ENCODE data around the gene CDC45. TPM values are rescaled to one million over a fixed set of nuclear protein-coding genes. Genes with fewer than 3 reads are reported as not detected.
A peak's percentile ranks its signal among the peaks of the same experiment; 100 is the strongest.

The CDC45 gene
- total RNA-seq, 2 experiments from 2014 or later: 94.8 to 104 TPM

DNA sequence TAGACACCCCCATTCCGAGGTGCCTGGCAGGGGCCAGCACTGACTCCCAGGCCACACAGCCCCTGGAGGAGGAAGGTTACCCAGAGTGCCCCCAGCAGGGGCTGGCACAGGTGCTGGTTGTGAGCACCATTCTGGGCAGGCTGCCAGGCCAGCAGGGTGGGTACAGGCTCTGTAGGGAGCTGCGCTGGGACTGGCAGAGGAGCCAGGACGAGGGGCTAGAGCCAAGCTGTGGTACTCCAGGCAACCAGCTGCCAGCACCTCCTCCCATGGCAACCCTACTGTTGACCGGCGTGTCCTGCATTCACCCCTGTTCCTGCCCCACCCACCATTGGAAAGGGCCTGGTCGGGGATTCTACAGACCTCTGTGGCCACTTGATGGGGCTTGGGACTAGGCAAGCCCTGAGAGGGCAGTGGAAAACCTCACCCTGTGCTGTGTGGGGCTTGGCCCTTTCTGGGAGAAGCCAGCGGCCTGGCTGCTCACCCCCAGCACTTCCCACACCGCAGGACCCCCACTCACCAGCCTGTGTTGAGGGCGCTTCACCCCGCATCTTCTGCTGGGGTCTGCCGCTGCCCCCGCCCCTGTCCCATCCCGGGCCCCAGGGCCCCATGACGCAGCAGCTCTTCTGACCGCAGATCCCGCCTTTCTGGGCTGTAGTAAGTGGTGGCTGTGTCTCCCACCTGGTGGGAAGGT lies 42.6 kb downstream of the CDC45 start:
- Mint-ChIP-seq H3K9me3 (ENCODE audit: low read depth) (no peaks in the 10 kb centered on the region), H3K27ac (no peak overlapping the region), H3K4me3 (no peak overlapping the region), H3K36me3 (peaks cover 10% of the 10 kb centered on the region), H3K4me1 (peaks cover 13% of the 10 kb centered on the region), H3K27me3 (peaks cover 30% of the 10 kb centered on the region)
- CTCF ChIA-PET: no interaction called here
- no peak for DNase-seq
- ATAC-seq: no peak

DNA sequence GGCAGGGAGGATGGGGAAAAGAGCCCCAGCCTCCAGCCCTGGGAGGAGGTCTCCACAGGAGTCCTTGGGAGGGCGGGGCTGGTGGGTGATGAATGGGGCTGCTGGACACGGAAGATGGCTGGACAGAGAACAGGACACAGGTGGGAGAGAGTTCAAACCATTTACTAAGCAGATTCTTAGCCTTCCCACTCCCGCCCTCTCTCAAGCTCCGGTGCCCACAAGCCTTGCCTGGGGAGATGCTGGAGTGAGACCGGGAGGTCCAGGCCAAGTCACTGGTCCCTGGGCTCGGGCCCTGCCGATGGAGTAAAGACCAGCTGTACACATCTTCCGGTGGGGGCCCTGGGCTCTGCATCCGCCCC lies 43.1 kb downstream of the CDC45 start:
- CTCF ChIA-PET: no interaction called here
- no peak for DNase-seq
- peaks cover 5% of the 10 kb centered on the region for H3K36me3 Mint-ChIP-seq

GRCh38 chr22:19523240-19524169 lies 43.8 kb downstream of the CDC45 start:
- peaks cover 32% of the 10 kb centered on the region for H3K27me3 Mint-ChIP-seq
- CTCF ChIA-PET: no interaction called here
- no peaks in the 10 kb centered on the region for H3K9me3 Mint-ChIP-seq (ENCODE audit: low read depth)
- H3K27ac Mint-ChIP-seq: no peak overlapping the region
- H3K36me3 Mint-ChIP-seq: peaks cover 5% of the 10 kb centered on the region
- DNase-seq (no peak), ATAC-seq (peak; percentile 43)
- H3K4me3 Mint-ChIP-seq: no peak overlapping the region
- peaks cover 13% of the 10 kb centered on the region for H3K4me1 Mint-ChIP-seq

More for the DNA sequence above, 43.1 kb downstream of the CDC45 start:
- Mint-ChIP-seq H3K27me3 (peaks cover 32% of the 10 kb centered on the region), H3K27ac (no peak overlapping the region), H3K4me1 (peaks cover 13% of the 10 kb centered on the region), H3K9me3 (ENCODE audit: low read depth) (no peaks in the 10 kb centered on the region), H3K4me3 (no peak overlapping the region)
- no peak for ATAC-seq

DNA sequence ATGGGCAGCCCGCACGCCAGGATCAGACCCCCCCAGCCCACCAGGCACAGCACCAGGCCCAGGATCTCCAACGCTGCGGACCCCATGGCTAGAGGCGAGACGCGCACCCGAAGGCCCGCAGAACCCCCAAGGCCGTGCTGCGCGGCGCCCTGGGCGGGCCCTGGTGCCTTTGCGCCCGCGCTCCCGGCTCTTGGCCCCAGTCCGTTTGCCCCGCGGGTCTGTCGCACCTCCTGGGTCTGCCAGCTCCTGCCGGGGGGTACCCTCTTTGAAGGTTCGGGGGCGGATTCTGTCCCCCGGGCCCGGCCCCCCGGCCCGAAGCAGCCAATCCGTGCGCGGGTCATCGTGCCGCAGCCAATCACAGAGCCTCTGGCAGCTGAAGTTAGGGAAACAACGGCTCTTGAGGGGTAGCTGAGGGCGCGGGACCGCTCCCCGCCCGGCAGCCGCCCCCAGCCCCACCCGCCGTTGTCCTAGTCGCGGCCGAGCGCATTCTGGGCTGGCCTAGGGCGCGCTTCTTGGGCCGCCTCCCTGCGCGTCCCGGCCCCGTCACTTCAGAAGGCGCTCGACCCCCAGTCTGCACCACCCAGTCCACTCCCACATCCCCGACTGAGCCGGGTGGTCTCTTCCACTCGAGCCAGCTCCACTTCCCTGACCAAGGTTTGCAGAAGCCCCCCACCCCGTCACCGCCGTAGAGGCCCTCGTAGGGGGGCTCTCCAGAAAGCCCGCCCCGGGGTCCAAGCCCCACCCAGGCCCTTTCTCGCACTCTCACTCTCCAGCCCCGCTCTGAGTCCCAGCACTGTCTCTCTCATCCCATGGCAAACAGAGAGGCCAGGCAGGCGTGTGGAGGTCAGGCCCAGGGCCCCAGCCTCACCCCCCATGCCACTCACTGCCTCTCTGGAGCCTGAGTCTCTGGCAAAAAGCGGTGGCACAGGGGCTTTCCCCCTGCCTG lies 44.7 kb downstream of the CDC45 start, which contains the start of gene CLDN5:
Gene CLDN5, minus strand, starts transcription at position 241 of the 946 bp plus-strand sequence. Its CDS starts 155 bp downstream, at position 86.
- no peak within 1 kb of the TSS for H3K27ac Mint-ChIP-seq
- peaks cover 32% of the 10 kb centered on the region for H3K27me3 Mint-ChIP-seq
- H3K36me3 Mint-ChIP-seq: peaks cover 5% of the 10 kb centered on the region
- CTCF ChIA-PET: no interaction called here
- no peaks in the 10 kb centered on the region for H3K9me3 Mint-ChIP-seq (ENCODE audit: low read depth)
- H3K4me3 Mint-ChIP-seq: no peak within 1 kb of the TSS
- DNase-seq (no peak), ATAC-seq (peak; percentile 35)
- peaks cover 13% of the 10 kb centered on the region for H3K4me1 Mint-ChIP-seq

DNA sequence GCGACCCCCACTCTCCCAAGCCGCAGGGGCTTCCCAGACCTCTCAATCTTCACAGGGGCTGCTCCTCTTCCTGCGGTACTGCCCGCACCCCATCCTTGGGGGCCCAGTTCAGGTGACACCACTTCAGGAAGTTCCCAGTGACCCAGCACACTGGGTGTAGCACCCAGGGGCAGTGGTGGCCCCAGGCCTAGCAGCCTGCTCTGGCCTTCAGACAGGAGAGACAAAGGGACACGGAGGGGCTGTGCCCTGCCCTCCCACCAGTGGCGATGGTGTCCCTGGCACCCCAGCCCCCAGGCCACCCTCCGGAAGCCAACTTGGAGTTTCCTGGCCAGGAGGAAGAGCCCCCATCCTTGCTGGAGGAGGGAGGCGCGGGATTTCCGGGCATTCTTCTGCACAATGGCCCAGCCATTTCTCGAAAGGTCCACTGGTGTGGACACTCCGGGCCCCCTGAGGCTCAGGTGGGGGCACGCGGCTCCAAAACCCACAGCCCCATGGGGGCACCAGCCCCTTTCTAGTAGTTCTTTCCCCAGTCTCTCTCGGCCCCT lies 45.5 kb downstream of the CDC45 start:
- CTCF ChIA-PET: no interaction called here
- Mint-ChIP-seq H3K27ac (no peak overlapping the region), H3K9me3 (ENCODE audit: low read depth) (no peaks in the 10 kb centered on the region), H3K4me1 (peaks cover 13% of the 10 kb centered on the region), H3K4me3 (no peak overlapping the region), H3K36me3 (peaks cover 5% of the 10 kb centered on the region), H3K27me3 (peaks cover 32% of the 10 kb centered on the region)
- ATAC-seq (no peak), DNase-seq (no peak)

DNA sequence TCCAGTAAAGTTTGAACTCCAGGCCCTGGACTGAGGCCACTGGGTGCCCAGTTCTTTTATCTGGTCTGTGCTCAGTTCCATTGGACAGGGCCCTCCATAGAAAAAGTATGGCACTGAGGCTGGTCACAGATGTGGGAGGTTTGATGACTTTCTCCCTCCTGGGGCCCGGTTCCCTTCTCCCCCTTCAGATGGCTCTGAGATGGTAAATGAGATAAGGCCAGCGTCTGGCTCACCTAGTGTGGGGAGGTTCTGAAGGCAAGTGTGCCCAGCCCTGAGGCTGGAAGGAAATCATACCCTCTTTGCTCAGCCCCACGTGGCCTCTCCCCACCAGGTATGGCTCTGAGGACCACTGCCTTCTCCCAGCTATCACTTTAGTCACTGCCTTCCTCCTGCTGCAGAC lies 45.9 kb downstream of the CDC45 start:
- H3K4me1 Mint-ChIP-seq: peaks cover 13% of the 10 kb centered on the region
- no peak overlapping the region for H3K4me3 Mint-ChIP-seq
- no peak for ATAC-seq
- DNase-seq: no peak
- CTCF ChIA-PET: no interaction called here
- no peaks in the 10 kb centered on the region for H3K9me3 Mint-ChIP-seq (ENCODE audit: low read depth)
- peaks cover 32% of the 10 kb centered on the region for H3K27me3 Mint-ChIP-seq
- peaks cover 4% of the 10 kb centered on the region for H3K36me3 Mint-ChIP-seq
- no peak overlapping the region for H3K27ac Mint-ChIP-seq

DNA sequence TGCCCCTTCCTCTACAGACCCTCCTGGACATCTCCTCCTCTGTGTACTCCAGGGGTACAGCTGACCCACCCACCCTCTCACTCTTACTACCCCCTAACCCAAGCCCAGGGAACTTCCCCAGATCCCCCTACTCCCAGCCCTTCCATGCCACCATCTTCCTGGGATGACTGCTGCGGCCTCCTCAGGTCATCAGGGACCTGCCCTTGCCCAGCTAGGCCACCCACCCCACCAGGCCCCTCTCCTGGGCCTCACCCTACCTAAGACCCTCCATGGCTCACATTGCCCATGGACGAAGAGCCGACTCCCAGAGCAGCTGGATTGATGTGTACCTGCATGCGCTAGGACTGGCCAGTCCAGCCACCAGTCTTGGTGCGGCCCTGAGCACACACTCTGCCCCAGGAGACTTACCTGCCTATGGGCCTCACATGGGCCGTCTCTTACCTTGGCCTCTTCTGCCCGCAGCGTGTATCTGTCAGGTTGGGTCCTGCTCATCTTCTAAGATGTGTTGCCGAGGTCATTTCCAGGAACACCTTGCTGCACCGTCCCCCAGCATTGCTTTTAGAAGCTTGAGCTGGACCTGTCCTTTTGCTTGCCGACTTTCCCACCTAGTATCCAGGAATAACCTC lies 46.5 kb downstream of the CDC45 start:
- DNase-seq: no peak
- H3K36me3 Mint-ChIP-seq: peaks cover 2% of the 10 kb centered on the region
- H3K27ac Mint-ChIP-seq: no peak overlapping the region
- peaks cover 13% of the 10 kb centered on the region for H3K4me1 Mint-ChIP-seq
- peaks cover 32% of the 10 kb centered on the region for H3K27me3 Mint-ChIP-seq
- ATAC-seq: no peak
- CTCF ChIA-PET: interaction anchor here (0.6 kb wide), 1 partner anchor 204 kb away, joined by 3 read pairs; no protein-coding TSS in a partner anchor
- H3K9me3 Mint-ChIP-seq (ENCODE audit: low read depth): no peaks in the 10 kb centered on the region
- H3K4me3 Mint-ChIP-seq: no peak overlapping the region

GRCh38 chr22:19526702-19527111 lies 47.0 kb downstream of the CDC45 start:
- Mint-ChIP-seq H3K4me1 (peaks cover 13% of the 10 kb centered on the region), H3K36me3 (peaks cover 1% of the 10 kb centered on the region), H3K27ac (no peak overlapping the region), H3K9me3 (ENCODE audit: low read depth) (no peaks in the 10 kb centered on the region), H3K4me3 (no peak overlapping the region), H3K27me3 (peaks cover 32% of the 10 kb centered on the region)
- ATAC-seq (no peak), DNase-seq (no peak)
- CTCF ChIA-PET: interaction anchor here (0.6 kb wide), 1 partner anchor 204 kb away, joined by 3 read pairs; no protein-coding TSS in a partner anchor

DNA sequence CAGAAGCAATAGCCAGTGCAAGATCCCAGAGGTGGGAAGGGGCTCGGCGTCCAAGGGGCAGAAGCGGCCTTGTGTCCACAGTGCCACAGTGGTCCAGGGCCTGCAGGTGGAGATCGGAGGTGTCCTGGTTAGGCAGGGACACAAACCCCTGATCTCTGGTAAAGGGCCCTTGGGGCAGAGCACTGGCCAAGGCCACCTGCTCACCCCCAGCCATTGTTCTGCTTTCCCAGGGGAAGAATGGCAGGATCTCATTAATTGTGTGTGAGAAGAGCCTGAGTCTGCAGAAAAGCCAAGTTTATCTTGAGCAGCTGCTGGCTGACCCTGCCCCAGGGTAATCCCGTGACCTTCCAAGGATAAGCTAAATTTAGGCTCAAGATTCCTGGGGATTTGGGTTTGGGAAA lies 47.6 kb downstream of the CDC45 start:
- Mint-ChIP-seq H3K9me3 (ENCODE audit: low read depth) (no peaks in the 10 kb centered on the region), H3K27me3 (peaks cover 32% of the 10 kb centered on the region), H3K4me1 (peaks cover 13% of the 10 kb centered on the region), H3K27ac (no peak overlapping the region), H3K36me3 (no peaks in the 10 kb centered on the region), H3K4me3 (no peak overlapping the region)
- CTCF ChIA-PET: no interaction called here
- ATAC-seq (no peak), DNase-seq (no peak)

DNA sequence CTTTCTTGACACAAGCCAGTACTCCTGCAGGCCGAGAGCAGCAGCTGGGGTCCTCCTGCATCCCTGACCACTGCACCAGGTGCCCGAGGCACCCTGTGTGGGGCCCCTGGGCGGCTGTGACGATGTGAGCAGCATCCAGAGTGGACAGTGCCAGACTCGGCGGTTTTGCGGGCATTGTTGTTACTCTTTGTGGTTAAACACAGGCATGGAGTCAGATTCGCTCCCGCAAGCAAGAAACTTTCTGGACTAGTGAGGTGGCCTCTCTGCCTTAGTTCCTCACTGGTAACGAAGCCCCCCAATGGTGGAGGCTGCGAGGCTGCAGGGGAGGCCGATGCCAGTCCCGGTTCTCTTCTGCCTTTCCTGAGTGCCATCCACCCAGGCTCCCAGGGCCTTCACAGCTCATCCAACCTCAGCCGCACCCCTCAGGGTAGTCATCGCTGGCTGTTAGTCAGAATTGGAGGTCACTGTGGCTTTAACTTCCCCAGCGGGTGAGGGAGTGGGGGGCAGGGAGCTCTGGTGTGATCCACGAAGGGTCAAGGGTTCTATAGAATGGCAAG lies 48.2 kb downstream of the CDC45 start:
- ATAC-seq (no peak), DNase-seq (no peak)
- peaks cover 30% of the 10 kb centered on the region for H3K27me3 Mint-ChIP-seq
- peaks cover 10% of the 10 kb centered on the region for H3K4me1 Mint-ChIP-seq
- no peaks in the 10 kb centered on the region for H3K9me3 Mint-ChIP-seq (ENCODE audit: low read depth)
- H3K36me3 Mint-ChIP-seq: no peaks in the 10 kb centered on the region
- CTCF ChIA-PET: no interaction called here
- H3K4me3 Mint-ChIP-seq: no peak overlapping the region
- no peak overlapping the region for H3K27ac Mint-ChIP-seq

DNA sequence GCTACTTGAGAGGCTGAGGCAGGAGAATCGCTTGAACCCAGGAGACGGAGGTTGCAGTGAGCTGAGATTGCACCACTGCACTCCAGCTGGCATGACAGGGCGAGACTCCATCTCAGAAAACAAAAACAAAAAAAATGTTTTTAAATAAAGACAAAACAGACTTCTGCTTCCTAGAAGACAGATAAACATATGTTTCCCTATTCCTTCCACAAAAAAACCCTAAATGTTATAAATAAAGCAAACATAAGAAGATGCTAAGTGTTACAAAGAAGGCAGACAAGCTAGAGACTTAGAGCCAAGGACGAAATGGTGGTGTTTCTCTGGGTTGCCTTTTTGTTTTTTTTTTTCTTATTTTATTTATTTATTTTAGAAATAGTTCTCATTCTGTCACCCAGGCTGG lies 50.1 kb downstream of the CDC45 start:
- H3K27me3 Mint-ChIP-seq: peaks cover 22% of the 10 kb centered on the region
- H3K4me3 Mint-ChIP-seq: no peak overlapping the region
- H3K4me1 Mint-ChIP-seq: peaks cover under 1% of the 10 kb centered on the region
- DNase-seq: no peak
- H3K9me3 Mint-ChIP-seq (ENCODE audit: low read depth): no peaks in the 10 kb centered on the region
- no peak for ATAC-seq
- H3K27ac Mint-ChIP-seq: no peak overlapping the region
- CTCF ChIA-PET: interaction anchor here (1.5 kb wide), 1 partner anchor 100 kb away, joined by 3 read pairs; no protein-coding TSS in a partner anchor
- H3K36me3 Mint-ChIP-seq: no peaks in the 10 kb centered on the region

DNA sequence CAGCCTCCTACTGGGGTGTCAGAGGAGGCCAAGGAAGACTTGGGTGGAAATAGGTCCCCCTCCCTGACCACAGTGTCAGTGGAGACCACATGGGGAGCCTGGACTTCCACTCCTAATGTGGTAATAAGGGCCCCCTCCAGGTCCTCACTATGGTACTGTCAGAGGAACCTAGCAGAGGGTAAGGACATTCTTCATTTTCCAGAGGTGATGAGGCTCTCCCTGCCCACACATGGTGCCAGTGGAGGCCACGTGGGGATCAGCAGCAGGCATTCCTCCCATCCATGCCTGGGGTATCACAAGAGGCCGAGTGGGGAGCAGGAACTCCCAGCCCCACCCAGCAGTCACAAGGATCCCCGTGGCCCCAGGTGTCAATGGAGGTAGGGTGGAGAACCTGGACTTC lies 51.0 kb downstream of the CDC45 start:
- no peaks in the 10 kb centered on the region for H3K9me3 Mint-ChIP-seq (ENCODE audit: low read depth)
- CTCF ChIA-PET: no interaction called here
- DNase-seq (no peak), ATAC-seq (no peak)
- H3K27me3 Mint-ChIP-seq: peaks cover 19% of the 10 kb centered on the region
- no peak overlapping the region for H3K4me3 Mint-ChIP-seq
- H3K27ac Mint-ChIP-seq: no peak overlapping the region
- H3K36me3 Mint-ChIP-seq: no peaks in the 10 kb centered on the region
- no peaks in the 10 kb centered on the region for H3K4me1 Mint-ChIP-seq
